Kidney tubule cell (primary cell): Measurements from ENCODE around the gene PAK2.

Experiments
- DNase-seq: peaks from one replicate; pipeline ENCODE4 v3.0.0-alpha.2; 2018; ENCODE audit warnings: low spot score

Gene PAK2

DNA sequence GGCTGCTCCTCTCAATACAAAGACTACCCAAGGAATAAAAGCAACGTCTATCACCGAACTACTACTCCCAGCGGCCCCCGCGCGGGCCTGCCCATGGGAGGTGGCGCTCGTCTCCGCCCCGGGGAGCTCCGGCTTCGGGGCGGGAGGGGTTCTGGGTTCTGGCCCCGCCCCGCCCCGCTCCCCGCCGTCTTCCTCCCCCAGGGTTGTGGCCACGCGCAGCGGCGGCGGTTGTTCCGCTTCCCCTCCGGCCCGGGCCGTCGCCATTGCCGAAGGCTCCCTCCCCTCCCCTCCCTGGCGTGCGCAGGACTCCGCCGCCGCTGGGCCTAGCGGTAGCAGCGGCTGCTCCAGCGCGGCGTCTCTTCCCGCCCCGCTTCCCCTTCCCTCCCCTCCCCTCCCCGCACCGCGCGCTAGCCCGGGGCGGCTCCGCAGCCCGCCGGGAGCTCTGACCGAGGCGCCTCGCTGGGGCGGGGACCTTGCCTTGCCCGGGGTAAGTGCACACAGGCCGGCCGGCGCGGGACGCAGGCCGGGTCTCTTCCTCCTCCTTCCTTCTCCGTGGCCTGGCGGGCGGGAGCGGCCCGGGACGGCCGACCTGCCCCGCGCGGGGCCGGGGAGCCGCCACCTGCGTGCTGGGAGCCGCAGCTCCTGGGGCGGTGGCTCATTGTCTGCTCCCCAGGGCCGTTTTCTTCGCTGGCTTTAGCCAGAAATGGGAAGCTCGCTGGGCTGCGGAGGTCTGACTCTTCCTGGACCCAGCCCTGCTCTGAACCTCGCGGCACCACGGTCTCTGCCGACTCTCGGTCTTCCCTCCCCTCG, at the start of gene PAK2:
Gene PAK2 (plus strand): TSS at position 187 of the 810 bp plus-strand sequence. CDS start 42,790 bp downstream, outside the sequence.
- DNase-seq = peak; percentile 92

DNA sequence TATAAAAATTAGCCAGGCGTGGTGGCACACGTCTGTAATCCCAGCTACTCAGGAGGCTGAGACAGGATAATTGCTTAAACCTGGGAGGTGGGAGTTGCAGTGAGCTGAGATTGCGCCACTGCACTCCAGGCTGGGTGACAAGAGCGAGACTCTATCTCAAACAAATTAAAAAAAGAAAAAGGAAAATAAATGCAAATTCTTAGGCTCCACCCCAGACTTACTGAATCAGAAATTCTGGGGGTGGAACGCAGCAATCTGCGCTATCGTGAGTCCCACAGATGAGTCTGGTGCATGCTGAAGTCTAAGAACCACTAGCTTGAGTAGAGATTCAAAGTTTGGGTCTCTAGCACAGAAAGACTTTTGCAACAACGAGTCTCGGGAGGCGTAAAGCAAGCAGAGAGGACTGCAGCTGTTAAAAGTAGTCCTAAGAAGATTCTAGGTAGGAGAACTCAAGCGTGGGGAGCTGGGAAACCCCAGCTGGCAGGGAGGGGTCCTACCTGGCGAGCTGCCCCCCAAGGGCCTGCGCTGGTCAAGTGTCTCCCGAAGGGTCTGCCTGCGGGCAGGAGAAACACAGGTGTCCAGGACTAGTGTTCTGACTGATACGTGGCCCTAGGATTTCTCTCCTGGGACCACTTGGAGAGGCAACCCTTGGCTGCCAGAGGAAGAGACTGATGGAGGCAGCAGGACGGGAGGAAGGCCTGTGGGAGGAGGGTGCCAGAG, 49.6 kb upstream of the PAK2 start:
- no peak for DNase-seq

DNA sequence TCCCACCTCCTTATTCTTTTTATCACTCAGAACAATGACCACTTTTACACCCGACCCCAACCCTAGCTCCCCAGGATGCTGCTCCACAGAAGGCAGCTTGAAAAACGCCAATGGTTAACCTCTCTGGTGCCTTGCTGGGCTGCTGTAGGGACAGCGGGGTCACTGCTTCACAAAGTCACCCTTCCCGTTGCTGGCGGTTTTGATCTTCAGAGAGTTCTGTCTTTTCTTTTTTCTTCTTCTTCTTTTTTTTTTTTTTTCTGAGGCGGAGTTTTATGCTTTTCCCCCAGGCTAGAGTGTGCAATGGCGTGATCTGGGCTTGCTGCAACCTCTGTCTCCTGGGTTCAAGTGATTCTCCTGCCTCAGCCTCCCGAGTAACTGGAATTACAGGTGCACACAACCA, 48.3 kb upstream of the PAK2 start:
- no peak for DNase-seq

DNA sequence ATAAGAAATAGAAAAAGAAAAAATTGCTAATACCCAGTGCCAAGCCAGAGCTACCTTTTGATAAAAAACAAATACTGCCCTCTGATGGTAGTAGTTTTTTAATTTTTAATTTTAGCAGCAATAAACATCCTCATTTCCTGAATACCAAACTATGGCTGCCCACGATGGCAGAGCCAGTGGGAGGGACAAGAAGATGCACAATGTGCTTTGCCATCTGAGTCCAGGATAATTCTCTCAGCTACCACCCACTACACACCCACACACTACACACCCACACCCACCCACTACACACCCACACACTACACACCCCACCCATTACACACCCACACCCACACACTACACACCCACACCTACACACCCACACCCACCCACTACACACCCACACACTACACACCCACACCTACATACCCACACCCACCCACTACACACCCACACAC, 45.4 kb upstream of the PAK2 start:
- no peak for DNase-seq

DNA sequence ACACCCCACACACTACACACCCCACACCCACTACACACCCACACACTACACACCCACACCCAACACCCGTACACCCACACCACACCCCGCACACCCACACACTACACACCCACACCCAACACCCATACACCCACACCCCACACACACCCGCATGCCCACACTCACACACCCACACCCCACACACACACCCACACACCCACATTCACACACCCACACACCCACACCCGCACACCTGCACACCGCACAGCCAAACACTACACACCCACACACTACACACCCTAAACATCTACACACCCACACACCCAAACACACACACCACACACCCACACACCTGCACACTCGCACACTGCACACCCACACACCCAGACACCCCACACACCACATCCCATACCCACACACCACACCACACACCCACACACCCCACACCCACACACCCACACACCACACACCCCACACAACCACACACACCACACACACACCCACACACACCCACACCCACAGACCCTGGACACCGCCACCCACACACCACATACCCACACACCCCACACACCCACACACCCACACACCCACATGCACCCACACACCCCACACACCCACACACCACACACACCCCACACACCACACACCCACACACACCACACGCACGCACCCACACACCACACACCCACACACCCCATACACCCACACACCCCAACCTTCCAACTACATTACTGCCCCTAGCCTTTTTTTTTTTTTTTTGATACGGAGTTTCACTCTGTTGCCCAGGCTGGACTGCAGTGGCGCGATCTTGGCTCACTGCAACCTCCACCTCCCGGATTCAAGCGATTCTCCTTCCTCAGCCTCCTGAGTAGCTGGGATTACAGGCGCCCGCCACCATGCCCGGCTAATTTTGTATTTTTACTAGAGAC, 44.5 kb upstream of the PAK2 start:
- no peak for DNase-seq

DNA sequence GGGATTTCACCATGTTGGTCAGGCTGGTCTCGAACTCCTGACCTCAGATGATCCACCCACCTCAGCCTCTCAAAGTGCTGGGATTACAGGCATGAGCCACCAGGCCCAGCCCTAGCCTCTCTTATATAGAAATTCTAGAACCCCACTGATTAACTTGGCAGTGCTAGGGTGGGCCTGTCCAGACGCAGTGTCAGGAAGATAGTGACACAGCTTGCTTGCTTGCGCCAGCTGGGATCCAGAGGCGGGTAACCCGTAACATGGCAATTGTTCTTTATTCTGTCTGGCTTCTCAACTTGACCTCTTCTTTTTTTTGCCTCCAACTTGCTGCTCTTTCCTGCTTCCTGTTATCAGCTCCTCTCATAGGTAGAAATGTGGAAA, 43.8 kb upstream of the PAK2 start:
- DNase-seq = no peak

DNA sequence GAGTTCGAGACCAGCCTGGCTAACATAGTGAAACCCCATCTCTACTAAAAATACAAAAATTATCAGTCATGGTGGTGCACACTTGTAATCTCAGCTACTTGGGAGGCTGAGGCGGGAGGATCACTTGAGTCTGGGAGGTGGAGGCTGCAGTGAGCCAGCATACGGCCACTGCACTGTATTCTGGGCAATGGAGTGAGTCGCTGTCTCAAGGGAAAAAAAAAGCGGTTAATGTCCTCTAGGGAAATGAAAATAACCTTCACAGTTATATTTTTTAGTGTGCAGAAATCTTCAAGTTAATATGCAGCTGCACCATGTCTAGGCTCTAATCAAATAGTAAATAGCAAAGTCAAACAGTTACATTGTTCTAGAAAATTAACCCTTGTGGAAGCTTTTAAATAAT, 42.4 kb upstream of the PAK2 start:
- no peak for DNase-seq

DNA sequence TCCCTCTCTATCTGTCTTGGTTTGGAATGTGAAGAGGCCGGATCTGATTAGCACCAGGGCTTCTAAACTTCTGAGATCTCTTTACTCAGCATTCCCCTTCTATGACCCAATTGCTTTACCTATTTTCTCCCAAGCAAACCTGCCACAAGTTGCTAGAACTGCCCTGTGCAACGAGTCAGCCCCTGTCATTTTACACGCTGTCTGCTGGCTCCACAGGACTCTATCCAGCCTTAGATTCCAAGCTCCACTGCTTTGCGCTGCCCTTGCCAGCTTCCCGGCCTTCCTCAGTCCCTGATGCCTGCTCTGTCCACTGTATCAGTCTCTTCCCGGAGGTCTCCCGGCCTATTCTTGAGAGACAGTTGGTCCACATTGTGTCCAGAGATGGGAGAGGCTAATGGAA, 39.9 kb upstream of the PAK2 start:
- DNase-seq = peak; percentile 29

DNA sequence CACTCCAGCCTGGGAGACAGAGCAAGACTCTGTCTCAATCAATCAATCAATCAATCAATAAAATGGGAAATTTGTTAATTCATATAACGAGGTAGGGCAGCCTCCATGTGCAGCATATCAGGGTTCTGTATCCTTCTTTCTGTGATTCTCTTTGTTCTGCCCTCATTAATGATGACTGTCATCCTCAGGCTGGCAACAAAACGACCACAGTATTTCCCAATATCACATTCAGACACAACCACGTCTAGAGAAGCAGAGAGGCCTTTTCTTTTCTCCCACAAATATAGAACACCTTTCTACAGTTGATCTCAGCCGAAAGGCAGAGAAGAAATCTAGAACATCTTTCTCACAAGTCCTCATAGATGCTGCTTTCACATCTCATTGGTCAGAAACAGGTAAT, 38.9 kb upstream of the PAK2 start:
- no peak for DNase-seq

DNA sequence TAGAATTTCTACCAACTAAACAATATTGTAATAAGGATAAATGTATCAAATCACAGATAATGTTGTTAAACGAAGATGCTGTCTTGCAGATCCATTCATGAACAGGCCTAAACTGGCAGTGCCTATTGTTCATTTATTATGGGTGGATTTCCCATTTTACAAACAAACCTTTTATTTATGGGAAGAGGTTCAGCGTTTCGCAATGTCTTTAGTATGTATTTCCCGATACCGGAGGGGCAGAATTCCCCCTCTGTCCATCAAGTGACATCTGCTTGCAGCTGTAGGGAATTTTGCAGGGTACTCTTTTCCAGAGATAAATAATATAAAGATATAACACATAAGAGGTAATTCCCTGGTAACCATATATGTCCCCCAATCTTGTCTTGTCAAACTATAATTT, 33.3 kb upstream of the PAK2 start:
- DNase-seq = no peak

DNA sequence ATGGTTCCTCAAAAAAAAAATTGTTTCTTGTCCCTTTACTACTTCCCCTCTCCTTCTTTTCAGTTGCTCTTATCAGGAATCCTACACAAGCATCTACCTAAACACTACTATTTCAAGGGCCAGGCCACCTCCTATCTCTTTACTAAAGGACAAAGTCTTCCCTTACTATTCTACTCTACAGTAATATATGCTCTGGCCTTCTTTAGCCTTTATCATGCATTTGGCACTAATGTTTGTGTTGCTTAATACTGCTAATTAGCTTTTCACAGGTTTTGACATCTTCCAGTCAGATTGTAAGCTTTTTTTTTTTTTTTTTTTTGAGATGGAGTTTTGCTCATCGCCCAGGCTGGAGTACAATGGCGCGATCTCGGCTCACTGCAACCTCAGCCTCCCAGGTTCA, 32.9 kb upstream of the PAK2 start:
- no peak for DNase-seq

DNA sequence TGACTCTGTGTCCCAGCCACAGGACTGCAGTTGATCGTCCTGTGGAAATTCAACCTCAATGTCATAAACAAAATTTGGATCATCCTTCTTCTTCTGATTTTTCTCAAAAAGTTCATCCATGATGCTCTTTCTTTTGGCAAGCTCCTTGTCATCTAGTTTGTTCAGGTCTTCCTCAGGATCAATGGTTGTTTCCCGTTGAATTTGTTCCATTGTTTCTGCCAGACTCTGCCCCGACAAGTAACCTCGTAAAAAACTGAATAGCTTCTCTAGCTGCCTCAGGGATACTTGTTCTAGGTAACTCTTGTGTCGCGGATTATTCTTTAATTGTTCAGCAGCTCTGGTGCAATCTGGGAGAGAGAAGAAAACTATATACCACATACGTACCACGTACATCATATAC, 32.1 kb upstream of the PAK2 start:
- DNase-seq = no peak

DNA sequence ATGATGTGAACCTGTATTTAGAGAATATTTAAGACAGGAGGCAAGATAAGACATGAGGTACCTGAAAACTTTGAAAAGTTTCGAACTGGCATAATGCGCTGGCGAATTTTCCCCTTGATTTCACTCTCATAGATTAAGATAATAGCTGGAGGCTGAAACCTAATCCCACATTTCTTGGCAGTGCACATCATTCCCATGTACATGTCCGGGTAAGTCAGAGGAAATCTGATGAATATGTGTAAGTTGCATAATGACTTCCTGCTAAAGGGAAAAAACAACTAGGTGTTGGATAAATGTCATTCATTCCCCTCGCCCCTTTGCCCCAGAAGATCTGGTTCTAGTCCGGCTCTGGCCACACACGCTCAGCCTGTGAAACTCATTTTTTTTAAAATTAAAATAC, 31.2 kb upstream of the PAK2 start:
- no peak for DNase-seq

DNA sequence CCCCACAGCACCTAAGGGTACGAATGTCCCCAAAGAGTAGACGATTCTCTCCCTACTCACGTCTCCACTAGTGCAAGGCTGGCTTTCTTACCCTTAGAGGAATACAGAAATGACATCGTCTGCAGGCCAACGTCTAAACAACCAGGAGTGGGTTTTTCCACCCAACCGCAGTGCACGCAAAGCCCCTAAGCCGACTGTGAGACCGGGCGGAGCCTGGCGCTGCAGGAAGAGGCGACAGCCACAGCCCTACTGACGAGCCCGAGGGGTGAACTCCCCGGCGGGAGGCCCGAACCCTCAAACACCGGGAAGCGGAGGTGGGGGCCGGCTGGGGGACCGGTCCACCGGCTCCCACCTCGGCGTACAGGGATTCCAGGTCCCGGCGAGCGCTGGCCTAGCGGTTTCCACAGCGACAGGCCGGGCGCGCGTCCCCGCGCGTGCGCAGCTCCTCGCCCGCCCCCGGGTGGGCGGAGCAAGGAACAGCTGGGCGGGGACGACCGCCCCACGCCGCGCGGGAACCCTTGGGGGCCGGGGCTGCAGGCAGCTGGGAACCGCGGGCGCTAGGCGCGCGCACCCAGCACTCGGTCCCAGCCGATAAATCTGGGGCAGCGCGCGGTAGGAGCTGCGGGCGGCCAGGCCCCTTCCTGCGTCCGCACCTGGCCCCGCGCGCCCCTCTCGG, 27.7 kb upstream of the PAK2 start, which contains the start of the genes CEP19 and PIGX:
Gene CEP19 (minus strand): TSS at position 413 of the 676 bp plus-strand sequence. CDS start 3,593 bp downstream, outside the sequence.
Gene PIGX (plus strand): TSS at position 540 of the 676 bp plus-strand sequence.
- DNase-seq = peak; percentile 89

DNA sequence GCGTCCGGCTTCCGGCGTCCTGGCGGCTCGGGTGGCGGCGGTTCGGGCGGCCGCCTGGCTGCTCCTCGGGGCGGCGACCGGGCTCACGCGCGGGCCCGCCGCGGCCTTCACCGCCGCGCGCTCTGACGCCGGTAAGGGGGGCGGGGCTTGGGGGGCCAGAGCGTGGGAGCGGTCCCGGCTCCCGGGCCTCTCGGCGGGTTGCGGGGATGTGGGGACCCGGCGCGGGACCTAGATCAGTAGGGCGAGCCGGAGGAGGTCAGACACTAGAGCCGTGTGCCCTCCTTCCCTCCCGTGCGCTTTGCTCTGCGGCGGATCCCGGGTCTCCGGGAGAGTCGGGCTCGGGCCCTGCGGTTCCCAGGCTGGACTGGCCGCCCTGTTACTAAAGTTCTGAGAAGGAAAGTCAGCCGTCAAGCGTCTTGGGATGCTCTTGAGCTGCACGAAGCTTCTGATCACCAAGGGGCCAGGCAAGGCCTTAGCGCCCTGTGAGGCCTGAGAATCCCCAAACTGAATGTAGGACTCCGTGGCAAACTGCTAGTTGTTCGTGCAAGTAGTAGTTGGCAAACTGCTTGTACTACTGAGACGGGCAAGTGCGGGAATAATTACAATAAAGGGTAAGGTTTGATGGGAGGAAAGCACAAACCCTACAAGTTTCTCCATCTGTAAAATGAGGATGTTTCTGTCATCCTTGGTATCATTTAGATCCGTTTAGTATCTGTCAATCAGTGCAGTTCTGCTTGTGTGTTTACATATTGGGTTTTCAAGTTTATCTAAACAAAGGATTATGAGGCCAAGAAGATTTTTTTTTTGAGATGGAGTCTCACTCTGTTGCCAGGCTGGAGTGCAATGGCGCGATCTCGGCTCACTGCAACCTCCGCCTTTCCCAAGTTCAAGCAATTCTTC, 26.9 kb upstream of the PAK2 start:
- DNase-seq = peak; percentile 37

DNA sequence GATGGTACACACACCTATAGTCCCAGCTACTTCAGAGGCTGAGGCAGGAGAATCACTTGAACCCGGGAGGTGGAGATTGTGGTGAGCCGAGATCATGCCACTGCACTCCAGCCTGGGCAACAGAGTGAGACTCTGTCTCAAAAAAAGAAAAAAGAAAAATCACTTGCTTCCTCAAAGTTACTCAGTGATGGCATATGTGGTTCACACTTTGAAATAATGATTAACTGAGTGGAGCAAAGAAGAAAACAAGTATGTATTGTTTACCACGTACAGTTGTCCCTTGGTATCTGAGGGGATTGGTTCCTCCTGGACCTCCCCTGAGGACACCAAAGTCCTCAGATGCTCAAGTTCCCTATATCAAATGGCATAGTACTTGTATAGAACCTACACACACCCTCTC, 22.5 kb upstream of the PAK2 start:
- DNase-seq = peak; percentile 64

DNA sequence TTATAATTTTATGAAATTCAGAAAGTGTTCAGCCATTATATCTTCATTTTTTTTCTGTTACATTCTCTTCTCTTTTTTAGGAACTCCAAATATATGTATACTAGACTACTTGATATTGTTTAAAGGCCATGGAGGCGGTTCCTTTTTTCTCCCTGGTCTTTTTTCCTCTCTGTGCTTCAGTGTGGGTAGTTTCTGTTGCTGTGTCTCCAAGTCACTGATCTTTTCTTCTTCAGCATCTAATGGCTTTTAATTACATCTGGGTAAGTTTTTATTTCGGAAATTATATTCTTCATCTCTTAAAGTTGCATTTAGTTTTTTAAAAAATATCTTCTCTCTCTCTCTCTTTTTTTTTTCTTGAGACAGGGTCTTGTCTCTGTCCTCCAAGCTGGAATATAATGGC, 18.6 kb upstream of the PAK2 start:
- no peak for DNase-seq

DNA sequence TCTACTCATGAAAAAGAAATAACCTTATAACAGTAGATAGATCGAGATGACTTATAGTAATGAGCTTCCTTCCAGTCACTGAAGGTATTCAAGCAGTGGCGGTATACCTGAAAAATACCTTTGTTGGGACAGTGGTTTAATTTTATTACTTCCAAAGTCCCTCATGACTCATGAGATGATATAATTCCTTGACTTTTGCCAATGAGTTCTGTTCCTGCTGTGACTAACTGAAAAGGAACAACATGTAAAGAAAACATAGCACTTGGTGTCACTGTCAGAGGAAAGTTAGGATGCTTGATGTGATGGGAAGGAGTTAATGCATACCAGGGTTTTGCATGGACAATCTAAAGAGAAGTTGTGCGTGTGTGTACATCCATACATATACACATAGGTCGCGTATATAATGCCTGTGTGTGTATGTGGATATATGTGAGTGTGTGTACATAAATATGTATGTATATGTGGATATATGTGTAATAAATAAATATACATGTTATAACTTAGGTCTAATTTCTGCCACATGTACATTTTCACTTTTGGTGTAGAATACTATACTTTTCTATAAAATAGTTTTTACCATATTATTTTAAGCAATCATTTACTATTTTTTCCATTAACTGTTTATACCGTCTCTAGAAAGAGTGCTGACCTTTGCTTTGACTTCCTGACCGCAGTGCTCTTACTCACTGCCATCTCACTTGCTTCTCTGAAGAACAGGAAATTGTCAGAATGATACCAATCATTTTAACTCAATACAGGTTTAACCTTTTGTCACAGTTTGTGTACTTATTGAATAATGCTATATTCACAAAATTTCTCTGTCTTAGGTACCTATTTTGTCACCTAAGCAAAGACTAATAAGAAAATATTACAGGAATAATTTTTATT, 12.6 kb upstream of the PAK2 start:
- peak; percentile 84 for DNase-seq

DNA sequence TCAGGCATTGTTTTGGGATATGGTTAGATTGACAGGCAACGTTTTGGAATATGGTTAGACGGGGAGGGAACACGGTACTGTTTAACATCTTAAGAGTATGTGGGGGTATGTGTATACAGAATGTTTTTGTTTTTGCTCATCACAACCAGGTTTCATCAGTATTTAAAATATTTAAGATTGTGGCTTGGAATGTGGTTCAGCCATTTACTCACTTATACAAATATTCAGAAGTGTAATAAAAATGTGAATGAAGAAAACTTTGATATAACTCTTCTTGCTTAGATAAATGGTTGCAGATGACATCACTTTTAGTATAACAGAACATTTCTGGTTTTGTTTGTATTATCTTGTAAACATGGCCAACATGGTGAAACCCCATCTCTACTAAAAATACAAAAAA, 3.9 kb upstream of the PAK2 start:
- DNase-seq = no peak
